GM21723 (cell line): ENCODE results near the gene SLF2.

Source experiments
- ATAC-seq: cut with Tn5 transposase; IDR thresholded peaks from one replicate; pipeline ENCODE4 v1.9.1; 2021; ENCODE audit warnings: mild to moderate bottlenecking, moderate library complexity; ENCODE audit not compliant: unreplicated experiment

The SLF2 gene, protein sequence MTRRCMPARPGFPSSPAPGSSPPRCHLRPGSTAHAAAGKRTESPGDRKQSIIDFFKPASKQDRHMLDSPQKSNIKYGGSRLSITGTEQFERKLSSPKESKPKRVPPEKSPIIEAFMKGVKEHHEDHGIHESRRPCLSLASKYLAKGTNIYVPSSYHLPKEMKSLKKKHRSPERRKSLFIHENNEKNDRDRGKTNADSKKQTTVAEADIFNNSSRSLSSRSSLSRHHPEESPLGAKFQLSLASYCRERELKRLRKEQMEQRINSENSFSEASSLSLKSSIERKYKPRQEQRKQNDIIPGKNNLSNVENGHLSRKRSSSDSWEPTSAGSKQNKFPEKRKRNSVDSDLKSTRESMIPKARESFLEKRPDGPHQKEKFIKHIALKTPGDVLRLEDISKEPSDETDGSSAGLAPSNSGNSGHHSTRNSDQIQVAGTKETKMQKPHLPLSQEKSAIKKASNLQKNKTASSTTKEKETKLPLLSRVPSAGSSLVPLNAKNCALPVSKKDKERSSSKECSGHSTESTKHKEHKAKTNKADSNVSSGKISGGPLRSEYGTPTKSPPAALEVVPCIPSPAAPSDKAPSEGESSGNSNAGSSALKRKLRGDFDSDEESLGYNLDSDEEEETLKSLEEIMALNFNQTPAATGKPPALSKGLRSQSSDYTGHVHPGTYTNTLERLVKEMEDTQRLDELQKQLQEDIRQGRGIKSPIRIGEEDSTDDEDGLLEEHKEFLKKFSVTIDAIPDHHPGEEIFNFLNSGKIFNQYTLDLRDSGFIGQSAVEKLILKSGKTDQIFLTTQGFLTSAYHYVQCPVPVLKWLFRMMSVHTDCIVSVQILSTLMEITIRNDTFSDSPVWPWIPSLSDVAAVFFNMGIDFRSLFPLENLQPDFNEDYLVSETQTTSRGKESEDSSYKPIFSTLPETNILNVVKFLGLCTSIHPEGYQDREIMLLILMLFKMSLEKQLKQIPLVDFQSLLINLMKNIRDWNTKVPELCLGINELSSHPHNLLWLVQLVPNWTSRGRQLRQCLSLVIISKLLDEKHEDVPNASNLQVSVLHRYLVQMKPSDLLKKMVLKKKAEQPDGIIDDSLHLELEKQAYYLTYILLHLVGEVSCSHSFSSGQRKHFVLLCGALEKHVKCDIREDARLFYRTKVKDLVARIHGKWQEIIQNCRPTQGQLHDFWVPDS

GRCh38 chr10:100912605-100913469, at the start of gene SLF2:
Gene SLF2, plus strand, starts transcription at chr10:100912963. Its CDS starts 148 bp downstream, at chr10:100913111.
- ATAC-seq: peak; percentile 95

DNA sequence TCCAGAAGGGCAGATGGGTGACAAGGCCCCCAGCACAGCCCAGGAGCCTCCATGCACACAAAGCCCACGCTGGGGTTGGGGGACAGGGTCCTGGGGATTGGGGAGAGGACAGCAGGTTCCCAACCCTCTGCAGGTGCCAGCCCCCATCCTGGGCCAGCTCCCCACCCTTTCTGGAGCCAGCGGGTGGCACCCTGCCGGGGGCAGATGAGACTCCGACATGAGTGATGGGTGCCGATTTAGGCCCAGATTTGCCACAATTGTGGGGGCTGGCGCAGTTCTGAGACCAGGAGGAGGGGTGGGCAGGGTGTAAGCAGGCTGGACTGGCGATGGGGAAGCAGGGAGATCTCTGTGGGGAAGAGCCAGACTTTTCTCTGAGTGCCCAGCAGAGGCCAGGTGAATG, 49.3 kb upstream of the SLF2 start:
- ATAC-seq: no peak

DNA sequence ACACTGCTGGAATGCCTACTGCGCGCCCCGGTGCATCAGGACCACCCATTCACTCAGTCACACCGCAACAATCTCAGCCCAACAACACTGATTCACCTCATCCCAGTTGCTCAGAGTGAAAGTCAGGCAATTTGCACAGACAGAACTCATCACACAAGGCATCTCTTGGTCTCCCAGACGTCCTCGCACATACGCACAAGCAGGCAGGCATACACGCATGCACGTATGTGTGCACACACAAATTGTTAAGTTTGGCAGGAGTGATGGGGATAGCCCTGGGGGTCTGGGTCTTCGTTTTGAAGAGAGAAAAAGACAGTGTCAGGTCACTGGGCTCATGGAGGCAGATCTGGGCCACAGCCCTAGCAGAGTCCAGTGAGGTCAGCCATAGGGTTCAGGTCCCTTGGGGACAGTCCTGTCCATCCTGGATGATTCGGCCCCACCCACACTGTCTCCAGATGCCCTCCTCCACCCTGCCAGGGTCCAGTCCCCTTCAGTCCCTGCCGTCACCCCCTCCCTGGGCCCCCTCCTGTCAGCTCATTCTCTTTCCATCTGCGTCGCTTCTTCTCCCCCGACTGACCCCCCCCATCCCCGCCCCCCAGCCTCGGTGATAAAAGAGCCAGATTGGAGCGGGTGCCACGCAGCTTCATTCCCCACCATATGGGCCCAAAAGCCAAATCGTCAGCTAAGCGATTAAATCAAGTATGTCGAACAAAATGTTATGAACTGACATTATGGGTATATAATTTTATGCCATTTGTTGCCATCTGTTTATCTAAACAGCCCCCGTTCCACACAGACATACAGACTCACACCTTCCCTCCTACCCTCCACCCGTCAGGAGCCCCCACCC, 48.5 kb upstream of the SLF2 start:
- ATAC-seq: no peak

DNA sequence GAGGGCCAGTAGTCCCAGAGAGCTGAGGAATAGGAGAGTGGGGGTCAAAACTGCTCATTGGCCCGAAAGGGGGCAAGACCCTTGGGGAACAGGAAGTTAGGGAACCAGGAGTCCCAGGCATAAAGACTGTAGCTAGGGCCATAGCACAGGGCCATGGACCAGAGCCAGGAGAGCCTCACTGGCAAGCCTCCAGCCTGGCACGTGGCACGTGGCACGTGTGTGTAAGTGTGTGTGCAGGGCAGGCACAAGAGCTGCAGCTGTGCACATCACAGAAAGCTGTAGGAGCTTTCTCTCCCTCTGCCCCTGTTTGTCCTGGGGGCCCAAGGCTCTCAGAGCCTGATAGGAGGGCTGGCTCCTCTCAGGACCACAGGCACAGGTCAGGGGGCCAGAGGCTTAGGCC, 47.8 kb upstream of the SLF2 start:
- ATAC-seq: no peak

- no peak for ATAC-seq
Observed at GRCh38 chr10:100866010-100866409, 46.8 kb upstream of the SLF2 start.

- no peak for ATAC-seq
Observed at GRCh38 chr10:100866575-100867098, 46.1 kb upstream of the SLF2 start.

GRCh38 chr10:100867261-100867963, 45.4 kb upstream of the SLF2 start:
- no peak for ATAC-seq

DNA sequence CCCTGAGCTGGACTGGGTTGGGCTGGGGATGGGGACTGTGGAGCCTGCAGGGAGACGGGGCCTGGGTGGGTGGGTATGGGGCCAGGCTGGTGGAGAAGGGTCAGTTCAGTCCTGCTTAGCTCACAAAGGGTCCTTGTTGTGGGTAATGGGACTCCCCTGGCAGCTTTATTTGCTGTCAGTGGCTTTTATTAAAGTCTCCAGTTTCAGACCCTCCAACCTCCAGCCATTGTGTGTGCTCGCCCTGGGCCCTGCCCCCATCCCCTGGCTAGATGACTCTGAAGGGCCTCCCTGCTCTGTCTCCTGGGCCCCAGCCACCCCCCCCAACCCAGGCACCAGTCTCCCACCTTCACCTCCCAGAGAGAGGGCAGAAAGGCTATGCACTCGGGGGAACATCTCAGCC, 44.4 kb upstream of the SLF2 start:
- ATAC-seq: no peak

DNA sequence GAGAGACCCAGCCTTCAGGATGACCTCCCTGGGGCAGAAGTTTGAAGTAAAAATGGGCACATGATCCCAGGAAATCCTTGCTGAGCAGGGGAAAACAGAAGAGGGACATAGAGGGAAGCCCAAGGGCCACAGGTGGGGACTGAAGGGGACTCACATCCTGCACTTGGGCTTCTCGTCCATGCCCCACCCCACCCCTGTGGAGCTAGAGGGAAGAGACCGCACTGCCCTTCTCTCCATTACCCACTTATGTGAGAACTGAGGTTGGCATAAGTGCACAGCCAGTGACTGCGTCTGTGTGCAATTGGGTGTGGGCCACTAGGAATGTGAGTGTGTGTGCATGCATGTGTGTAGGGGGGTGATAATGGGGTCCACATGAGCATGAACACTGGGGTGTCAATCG, 43.4 kb upstream of the SLF2 start:
- no peak for ATAC-seq

GRCh38 chr10:100872034-100872791, 40.5 kb upstream of the SLF2 start:
- ATAC-seq: no peak

- ATAC-seq: no peak
Observed at GRCh38 chr10:100873146-100873826, 39.5 kb upstream of the SLF2 start.

DNA sequence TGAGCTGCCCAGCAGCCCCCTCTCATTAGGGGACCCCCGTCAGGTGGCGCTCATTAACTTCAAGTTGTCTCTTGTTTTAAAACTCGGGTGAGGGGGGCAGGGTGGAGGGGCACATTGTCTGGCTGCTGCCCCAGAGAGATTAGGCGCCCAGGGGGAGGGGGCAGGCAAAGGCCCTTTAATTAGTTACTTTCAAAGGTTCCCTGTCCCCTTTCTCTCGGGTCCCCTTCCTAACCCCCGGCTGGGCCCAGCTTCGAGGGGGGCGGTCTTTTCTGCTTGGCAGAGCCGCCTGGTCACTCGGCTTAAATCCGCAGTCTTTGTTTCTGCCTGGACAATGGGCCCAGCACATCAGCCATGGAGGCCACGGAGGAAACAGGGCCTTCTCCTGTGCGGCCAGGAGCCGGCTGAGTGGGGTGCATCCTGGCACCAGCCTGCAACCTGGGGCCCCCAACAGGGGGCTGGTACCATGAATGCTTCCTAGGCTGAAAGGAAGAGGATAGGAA, 38.9 kb upstream of the SLF2 start:
- no peak for ATAC-seq

DNA sequence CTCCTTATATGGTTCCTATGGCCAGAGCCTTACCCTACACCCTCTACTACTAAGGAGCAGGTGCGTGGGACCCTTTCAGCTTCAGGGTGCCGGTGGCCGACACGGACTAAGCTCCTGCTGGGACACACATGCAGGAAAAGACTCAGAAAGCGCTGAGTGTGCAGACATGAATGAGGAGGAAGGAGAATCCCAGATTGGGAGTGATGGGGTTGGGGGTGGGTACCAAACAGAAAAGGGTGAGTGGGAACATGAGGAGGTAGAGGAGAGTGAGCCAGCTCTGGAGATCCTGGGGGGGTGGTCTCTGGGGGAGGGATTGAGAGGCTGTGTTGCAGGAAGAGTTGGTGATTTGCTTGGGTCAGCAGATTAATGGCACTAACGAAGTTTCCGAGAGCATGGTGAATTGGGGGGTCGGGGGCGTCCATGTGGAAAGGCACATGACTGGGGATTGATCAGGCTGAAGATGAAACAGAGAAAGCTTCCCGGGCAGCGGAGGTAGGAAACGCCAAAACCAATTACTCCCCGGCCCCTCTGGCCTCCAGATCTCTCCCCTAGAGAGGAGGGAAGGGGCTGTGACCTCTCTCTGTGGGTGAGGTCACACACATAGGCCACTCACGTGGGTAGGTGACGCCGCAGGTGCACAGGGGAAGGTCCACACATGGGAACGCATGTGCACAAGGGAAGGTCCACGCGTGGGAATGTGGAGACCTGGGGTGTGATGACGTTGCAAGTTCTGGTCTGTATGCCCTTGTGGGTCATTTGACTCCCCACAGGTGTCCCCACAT, 37.9 kb upstream of the SLF2 start:
- ATAC-seq: no peak

- no peak for ATAC-seq
Observed at GRCh38 chr10:100875484-100876166, 37.1 kb upstream of the SLF2 start.

DNA sequence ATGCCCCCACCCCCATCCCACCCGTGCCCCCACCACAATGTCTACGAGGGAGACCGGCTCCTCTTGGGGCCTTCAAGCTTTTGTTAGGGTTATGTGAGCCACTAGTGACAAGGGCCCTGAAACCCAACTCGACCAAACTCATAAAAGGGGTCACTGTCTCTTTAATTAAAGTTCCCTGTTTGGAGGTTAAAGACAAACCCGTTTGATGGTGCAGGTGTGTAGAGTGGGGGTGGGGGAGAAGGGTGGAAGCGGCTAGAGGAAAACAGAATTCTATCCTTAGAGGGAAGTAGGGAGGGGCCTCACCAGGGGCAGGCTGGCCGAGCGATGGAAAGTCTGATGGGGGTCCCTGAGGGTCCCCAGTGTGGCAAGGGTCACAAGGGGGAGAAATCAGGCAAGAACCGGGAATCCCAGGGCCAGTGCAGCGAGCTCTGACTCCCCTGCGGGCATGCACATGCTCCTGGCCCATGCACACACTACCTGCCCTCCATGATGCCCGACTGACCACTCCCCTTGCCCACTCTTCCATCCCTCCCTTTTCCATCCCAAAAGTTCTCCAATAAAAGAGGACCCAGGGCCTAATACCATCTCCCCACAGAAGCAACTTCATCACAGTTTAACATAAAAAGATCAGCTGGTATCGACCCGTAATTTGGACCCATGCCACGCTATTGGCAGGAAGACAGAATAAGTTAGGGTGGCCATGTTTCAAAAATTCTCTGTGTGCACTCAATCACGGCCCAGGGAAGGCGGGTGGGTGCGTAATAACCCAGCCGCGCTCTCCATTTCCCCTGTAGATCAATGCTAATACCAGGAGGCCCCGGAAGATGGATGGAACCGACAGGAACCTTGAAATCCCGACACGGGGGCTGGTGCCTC, 35.9 kb upstream of the SLF2 start:
- no peak for ATAC-seq
